NOMO-1 treated with dmso at 0.1 percent for 144 hours (cell line): ENCODE data around the gene TPST1.
"Not testable (repeated sequence)": the region's sequence is repeated elsewhere in the genome, so short reads cannot be mapped to it uniquely, and the experiment has no call there.

Experiments
- DNase-seq: peaks from one replicate; lab custom pipeline; 2025; ENCODE audit not compliant: unreplicated experiment; lab: John Stamatoyannopoulos, UW

TPST1 gene

DNA sequence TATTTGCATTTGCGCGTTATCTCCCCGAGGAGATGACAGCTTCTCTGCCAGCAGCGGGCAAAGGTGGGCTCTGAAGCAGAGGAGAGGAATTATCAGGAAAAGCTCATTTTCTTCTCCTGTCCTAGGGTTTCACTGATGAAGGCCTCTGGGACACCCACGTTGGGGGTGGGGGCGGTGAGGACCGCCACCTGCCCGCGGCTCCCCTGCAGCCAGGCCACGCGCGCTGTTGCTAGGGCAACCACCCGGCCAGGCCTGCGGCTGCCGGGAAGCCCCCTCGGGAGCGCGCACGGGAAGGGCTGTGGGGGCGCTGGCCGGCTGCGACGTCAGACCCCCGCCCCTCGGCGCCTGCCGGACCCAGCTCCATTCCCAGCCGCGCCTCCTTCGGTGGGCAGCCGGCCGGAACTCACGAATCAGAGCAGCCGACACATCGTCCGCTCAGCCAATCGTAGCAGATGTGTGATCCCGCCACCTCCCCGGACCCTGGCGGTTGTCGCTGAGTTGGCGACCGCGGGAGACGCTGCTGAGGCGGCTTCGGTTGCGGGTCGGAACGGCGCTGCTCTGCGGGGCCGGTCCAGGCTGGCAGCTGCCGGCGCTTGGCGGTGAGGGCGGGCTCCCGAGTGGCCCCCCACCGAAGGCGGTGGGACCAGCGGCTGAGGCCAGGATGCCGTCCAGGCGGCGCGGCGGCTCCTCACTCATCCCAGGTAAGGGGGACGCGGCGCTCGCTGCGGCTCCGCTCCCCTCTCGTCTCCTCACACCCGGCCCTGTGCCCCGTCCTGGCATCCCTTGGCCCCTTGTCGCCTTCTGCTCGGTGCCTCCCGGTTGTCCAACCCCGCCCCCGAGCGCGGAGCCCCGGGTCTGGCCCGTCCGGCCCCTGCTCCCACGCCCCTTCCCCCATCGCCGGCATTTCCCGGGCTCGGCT is at the start of gene TPST1:
Gene TPST1, plus strand, starts transcription at position 513 of the 919 bp plus-strand sequence. CDS start 35,092 bp downstream, outside the sequence.
- peak; percentile 84 for DNase-seq

DNA sequence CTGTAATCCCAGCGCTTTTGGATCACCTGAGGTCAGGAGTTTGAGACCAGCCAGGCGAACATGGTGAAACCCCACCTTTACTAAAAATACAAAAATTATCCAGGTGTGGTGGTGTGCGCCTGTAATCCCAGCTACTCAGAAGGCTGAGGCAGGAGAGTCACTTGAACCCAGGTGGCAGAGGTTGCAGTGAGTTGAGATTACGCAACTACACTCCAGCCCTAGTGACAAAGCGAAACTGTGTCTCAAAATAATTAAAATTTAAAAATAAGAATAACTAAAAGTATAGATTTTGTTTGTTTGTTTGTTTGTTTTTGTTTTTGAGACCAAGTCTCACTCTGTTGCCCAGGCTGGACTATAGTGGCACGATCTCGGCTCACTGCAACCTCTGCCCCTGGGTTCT is 49.1 kb upstream of the TPST1 start:
- not testable (repeated sequence) for DNase-seq

- no peak for DNase-seq
Observed at GRCh38 chr7:66157060-66157459, 48.1 kb upstream of the TPST1 start.

DNA sequence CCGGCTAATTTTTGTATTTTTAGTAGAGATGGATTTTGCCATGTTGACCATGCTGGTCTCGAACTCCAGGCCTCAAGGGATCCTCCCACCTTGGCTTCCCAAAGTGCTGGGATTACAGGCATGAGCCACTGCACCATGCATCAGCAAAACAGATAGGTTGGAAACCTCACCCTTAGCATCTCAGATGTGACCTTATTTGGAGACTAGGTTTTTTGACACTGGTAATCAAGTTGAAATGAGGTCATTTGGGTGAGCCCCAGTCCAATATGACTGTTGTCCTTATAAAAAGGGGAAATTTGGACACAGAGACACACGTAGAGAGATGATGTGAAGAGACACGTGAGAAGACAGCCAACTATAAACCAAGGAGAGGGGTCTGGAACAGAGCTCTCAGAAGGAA is 42.5 kb upstream of the TPST1 start:
- no peak for DNase-seq

GRCh38 chr7:66163186-66163610 is 41.9 kb upstream of the TPST1 start:
- no peak for DNase-seq

DNA sequence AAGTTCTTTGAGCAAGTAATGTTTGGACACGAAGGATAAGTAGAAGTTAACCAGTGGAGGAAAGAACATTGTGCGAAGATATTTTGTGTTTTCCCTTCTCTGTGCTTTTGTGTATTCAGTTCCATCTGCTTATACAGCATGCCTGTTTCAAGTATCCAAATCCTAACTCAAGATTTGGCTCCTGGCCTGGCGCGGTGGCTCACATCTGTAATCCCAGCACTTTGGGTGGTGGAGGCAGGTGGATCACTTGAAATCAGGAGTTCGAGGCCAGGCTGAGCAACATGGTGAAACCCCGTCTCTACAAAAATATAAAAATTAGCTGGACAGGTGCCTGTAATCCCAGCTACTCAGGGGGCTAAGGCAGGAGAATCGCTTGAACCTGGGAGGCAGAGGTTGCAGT is 40.8 kb upstream of the TPST1 start:
- DNase-seq: no peak

GRCh38 chr7:66167773-66168387 is 37.3 kb upstream of the TPST1 start:
- no peak for DNase-seq

GRCh38 chr7:66169616-66170015 is 35.5 kb upstream of the TPST1 start:
- DNase-seq: no peak

- DNase-seq: no peak
Observed at GRCh38 chr7:66170309-66171231, 34.6 kb upstream of the TPST1 start.

GRCh38 chr7:66172536-66173401 is 32.4 kb upstream of the TPST1 start:
- not testable (repeated sequence) for DNase-seq

GRCh38 chr7:66173856-66174255 is 31.3 kb upstream of the TPST1 start:
- DNase-seq: no peak

- not testable (repeated sequence) for DNase-seq
Observed at GRCh38 chr7:66175006-66175405, 30.1 kb upstream of the TPST1 start.

DNA sequence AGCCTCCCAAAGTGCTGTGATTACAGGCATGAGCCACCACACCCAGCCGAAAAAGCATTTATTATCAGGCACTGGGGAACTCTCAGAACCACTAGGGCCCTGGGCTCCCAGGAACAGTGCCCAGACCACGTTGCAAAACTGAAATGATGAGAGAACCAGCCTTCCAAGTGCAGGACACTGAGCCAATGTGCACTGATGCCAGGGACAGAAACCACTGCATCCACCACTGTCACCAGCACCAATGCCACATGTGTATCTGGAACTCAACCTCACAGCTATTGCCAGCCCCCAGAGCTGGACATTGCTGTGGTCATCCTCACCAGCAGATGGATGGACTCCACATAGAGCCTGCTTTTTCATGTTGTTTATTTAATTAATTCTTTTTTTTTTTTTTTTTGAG is 28.2 kb upstream of the TPST1 start:
- DNase-seq: no peak

DNA sequence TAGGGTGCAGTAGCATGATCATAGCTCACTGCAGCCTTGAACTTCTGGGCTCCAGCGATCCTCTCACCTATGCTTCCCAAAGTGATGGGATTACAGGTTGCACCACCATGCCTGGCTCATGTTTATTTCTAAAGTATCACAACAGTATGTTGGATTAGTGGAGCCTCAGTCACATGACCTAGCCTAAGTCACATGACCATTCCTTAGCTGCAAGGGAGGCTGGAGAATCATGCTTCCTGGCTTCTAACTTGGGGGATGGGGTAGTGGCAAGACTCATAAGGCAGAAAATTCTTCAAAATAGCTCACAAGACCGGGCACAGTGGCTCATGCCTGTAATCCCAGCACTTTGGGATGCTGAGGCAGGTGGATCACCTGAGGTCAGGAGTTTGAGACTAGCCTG is 26.9 kb upstream of the TPST1 start:
- DNase-seq: no peak

DNA sequence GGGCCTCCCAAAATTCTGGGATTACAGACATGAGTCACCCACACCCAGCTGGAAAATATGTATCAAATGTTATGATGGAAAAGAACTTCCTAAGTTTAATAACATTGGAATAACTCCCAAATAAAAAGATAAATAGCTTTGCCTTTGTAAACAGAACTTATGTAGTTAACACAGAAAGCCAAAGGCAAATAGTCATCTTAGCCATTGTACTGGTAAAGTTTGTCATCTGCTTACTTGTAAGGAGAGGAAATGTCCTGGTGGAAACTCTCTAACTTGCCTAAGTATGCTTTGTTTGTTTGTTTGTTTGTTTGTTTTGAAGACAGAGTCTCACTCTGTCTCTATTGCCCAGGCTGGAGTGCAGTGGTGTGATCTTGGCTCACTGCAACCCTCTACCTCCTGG is 23.8 kb upstream of the TPST1 start:
- DNase-seq: no peak

DNA sequence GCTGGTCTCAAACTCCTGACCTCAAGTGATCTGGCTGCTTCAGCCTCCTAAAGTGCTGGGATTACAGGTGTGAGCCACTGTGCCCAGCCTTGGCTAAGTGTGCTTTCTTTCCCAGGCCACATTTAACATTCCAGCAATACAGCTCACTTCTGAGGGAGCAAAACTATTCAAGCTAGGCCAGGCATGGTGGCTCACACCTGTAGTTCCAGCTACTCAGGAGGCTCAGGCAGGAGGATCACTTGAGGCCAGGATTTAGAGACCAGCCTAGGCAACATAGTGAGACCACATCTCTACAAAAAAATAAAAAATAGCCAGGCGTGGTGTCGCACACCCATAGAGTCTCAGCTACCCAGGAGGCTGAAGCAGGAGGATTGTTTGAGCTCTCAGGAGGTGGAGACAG is 23.3 kb upstream of the TPST1 start:
- no peak for DNase-seq

DNA sequence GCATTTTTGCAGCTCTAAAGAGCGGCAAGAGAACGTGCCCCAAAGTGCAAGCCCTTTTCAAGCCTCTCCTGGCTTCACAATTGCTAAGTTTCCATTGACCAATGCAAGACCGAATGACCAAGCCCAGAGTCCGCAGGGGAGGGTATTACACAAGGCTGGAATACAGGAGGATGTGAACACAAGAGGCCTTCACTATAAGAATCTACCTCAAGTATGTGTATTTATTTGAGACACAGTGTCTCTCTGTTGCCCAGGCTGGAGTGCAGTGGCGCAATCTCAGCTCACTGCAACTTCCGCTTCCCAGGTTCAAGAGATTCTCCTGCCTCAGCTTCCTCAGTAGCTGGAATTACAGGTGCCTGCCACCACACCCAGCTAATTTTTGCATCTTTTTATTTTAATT is 22.2 kb upstream of the TPST1 start:
- DNase-seq: no peak

- DNase-seq: no peak
Observed at GRCh38 chr7:66183700-66184099, 21.4 kb upstream of the TPST1 start.

DNA sequence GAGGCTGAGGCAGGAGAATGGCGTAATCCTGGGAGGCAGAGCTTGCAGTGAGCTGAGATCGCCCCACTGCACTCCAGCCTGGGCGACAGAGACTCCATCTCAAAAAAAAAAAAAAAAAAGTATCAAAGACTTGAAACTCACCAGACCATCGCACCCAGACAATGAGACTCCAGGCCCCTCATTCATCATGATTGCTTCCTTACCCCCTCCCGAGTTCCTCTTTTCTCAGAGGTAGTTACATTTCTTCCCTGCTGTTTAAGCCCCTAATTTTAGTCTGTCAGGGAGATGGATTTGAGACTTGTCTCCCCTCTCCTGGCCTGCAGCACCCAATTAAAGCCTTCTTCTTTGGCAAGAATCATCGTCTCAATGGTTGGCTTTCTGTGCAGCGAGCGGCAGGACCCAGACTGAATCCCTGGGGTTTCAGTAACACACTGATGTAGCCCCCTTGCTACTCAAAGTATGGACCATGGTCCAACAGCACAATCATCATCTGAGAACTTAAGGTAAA is 19.4 kb upstream of the TPST1 start:
- DNase-seq: no peak

GRCh38 chr7:66186991-66187390 is 18.1 kb upstream of the TPST1 start:
- DNase-seq: no peak
